Vagina (tissue), 2 donors: ENCODE results near the gene SPRY4.
"Not testable (repeated sequence)": the region's sequence is repeated elsewhere in the genome, so short reads cannot be mapped to it uniquely, and the experiment has no call there.

ENCODE experiments used
- CTCF ChIP-seq, 3 experiments: fragments of 450-650 bp in 2 of 3; fragments of 200-600 bp in 1 of 3; sonication (generic) in 1 of 3; IDR thresholded peaks; one replicate each; pipeline ENCODE4 v1.5.1; 2017 to 2019; ENCODE audit warnings: antibody characterized with exemption in 3 of 3, mild to moderate bottlenecking in 2 of 3, moderate library complexity in 2 of 3
- POLR2AphosphoS5 ChIP-seq, 2 donors: sonication (generic); formaldehyde crosslinking; IDR thresholded peaks; one replicate each; pipeline ENCODE4 v1.9.0; 2017; ENCODE audit warnings: antibody characterized with exemption in 2 of 2, mild to moderate bottlenecking in 2 of 2, low read depth in 1 of 2; ENCODE audit not compliant: insufficient read depth in 1 of 2

GRCh38 chr5:142297786-142298185 is 27.0 kb downstream of the SPRY4 start:
- not testable (repeated sequence) for TF ChIP-seq CTCF (IDR thresholded peaks at IDR 0.05); POLR2AphosphoS5 (IDR thresholded peaks at IDR 0.05; ENCODE audit: insufficient read depth in 1 of 2, low read depth in 1 of 2)
